ENCODE measurements around the gene DNPEP. TPM values are rescaled to one million over a fixed set of nuclear protein-coding genes. Genes with fewer than 3 reads are reported as not detected.

DNPEP gene
- total RNA-seq, result 36.3 and 73.0 TPM in 2 replicates

DNA sequence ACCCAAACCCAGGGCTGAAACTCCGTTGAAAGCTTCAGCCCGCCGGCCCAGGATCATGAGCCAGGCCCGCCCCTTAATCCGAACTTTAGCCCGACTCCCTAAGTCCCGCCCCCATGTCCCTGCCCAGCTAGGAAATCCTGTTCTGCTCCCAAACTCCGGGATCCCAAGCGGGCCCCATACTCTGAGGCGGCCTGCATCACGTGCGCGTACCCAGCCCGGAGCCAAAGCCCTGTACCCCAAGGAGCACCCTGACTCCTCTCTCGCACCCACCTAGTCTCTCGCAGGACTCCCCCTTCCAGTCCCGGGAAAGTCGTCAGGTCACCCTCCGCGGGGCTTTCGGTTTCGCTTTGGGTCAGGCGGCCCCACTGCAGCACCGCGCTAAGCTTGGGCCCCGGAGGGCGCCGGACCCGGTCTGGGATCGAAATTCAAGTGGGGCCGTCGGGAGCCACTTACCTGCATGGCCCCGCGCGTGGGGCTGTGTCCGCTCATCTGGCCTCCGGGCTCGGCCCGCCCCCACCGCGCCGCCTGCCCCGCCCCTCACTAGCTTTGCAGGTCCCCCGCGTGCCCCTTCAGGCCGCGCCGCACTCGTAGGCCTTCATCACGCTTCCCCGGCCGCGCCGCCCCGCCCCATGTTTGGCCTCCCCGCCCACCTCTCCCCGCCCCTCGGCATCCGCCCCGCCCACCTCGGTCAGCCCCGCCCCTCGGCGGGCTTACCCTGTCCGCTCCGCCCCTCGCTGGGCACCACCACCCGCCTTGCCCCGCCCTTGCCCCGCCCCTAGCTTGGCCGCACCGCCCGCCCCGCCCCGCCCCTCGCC is at the start of gene DNPEP:
DNPEP (minus strand) TSS at position 607 of the 815 bp plus-strand sequence; CDS start at position 489, 118 bp downstream.

DNA sequence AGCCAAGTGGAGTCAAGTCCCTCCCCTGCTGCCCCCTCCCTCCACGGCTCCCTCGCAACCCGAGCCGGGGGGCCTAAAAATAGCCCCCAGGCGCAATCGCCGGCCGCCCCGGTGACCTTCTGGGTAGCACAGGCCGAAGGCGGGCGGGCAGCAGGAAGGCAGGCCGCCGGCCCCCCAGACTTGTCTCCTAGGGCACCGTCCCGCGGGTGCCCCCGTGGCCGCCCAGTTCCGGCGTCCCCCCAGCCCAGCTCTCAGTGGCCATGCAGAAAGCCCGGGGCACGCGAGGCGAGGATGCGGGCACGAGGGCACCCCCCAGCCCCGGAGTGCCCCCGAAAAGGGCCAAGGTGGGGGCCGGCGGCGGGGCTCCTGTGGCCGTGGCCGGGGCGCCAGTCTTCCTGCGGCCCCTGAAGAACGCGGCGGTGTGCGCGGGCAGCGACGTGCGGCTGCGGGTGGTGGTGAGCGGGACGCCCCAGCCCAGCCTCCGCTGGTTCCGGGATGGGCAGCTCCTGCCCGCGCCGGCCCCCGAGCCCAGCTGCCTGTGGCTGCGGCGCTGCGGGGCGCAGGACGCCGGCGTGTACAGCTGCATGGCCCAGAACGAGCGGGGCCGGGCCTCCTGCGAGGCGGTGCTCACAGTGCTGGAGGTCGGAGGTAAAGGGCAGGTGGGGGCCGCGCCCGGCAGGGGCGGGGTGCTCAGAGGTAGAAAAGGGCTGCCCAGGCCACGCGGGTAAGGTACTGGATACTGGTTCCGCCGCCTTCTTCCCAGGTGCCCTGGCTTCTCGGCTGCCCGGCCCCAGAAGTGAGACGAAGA is 47.2 kb upstream of the DNPEP start, which contains the start of gene SPEG:
SPEG (plus strand) TSS at position 126 of the 808 bp plus-strand sequence; CDS start at position 261, 135 bp downstream.

DNA sequence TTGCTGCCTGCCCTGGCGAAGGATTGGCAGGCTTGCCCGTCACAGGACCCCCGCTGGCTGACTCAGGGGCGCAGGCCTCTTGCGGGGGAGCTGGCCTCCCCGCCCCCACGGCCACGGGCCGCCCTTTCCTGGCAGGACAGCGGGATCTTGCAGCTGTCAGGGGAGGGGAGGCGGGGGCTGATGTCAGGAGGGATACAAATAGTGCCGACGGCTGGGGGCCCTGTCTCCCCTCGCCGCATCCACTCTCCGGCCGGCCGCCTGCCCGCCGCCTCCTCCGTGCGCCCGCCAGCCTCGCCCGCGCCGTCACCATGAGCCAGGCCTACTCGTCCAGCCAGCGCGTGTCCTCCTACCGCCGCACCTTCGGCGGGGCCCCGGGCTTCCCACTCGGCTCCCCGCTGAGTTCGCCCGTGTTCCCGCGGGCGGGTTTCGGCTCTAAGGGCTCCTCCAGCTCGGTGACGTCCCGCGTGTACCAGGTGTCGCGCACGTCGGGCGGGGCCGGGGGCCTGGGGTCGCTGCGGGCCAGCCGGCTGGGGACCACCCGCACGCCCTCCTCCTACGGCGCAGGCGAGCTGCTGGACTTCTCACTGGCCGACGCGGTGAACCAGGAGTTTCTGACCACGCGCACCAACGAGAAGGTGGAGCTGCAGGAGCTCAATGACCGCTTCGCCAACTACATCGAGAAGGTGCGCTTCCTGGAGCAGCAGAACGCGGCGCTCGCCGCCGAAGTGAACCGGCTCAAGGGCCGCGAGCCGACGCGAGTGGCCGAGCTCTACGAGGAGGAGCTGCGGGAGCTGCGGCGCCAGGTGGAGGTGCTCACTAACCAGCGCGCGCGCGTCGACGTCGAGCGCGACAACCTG is 30.7 kb upstream of the DNPEP start, which contains the start of gene DES:
DES (plus strand) TSS at position 223 of the 857 bp plus-strand sequence; CDS start at position 309, 86 bp downstream.

DNA sequence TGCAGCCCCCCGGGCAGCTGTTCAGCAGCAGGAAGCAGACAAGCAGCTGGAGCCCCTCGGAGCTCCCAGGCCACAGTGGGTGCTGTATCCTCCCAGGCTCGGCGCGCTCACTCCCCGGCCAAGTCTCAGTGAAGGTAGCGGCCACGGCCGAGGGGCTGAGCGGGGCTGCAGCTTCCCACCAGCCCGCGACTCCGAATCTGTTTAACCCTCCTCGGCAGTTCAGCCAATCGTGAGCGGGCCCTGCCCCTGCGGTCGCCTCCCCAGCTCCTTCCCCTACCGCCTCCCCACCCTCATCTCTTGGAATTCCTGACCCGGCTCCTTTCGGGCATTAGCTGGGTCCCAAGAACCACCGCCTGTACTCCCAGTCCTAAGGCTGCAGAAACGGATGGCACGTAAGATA is 55.2 kb downstream of the DNPEP start, which contains the start of gene RESP18:
RESP18 (minus strand) TSS at position 203 of the 400 bp plus-strand sequence.

Other genes starting within 250 kb of the DNPEP start
- 12.9 and 20.2 TPM in 2 replicates for gene NHEJ1, start 227.1 kb downstream of the DNPEP start, total RNA-seq
- under 0.01 and 0.25 TPM in 2 replicates for gene SLC23A3, start 217.9 kb downstream of the DNPEP start, total RNA-seq
- gene CNPPD1, start 211.0 kb downstream of the DNPEP start, total RNA-seq, result 25.1 and 31.6 TPM in 2 replicates
- 40.6 and 51.7 TPM in 2 replicates for gene RETREG2, start 209.6 kb downstream of the DNPEP start, total RNA-seq
- gene ZFAND2B, start 181.1 kb downstream of the DNPEP start, total RNA-seq, result 25.3 and 25.9 TPM in 2 replicates
- 7.6 and 12.7 TPM in 2 replicates for gene ABCB6, start 169.0 kb downstream of the DNPEP start, total RNA-seq
- gene ATG9A, start 158.3 kb downstream of the DNPEP start, total RNA-seq, result 53.1 and 68.1 TPM in 2 replicates
- gene ANKZF1, start 158.1 kb downstream of the DNPEP start, total RNA-seq, result 22.0 and 25.9 TPM in 2 replicates
- gene GLB1L, start 142.5 kb downstream of the DNPEP start, total RNA-seq, result 10.3 and 23.1 TPM in 2 replicates
- 19.2 and 22.7 TPM in 2 replicates for gene STK16, start 142.4 kb downstream of the DNPEP start, total RNA-seq
- not detected in 2 replicates for gene TUBA4B, start 134.7 kb downstream of the DNPEP start, total RNA-seq
- gene TUBA4A, start 134.0 kb downstream of the DNPEP start, total RNA-seq, result 36.1 and 129 TPM in 2 replicates
- 24.6 and 57.0 TPM in 2 replicates for gene DNAJB2, start 108.5 kb downstream of the DNPEP start, total RNA-seq
- 0.49 and 0.63 TPM in 2 replicates for gene PTPRN, start 78.5 kb downstream of the DNPEP start, total RNA-seq
- not detected in 2 replicates for gene RESP18, start 55.2 kb downstream of the DNPEP start, total RNA-seq
- 0.98 and 30.6 TPM in 2 replicates for gene DES, start 30.5 kb upstream of the DNPEP start, total RNA-seq
- gene SPEG, start 46.9 kb upstream of the DNPEP start, total RNA-seq, result 6.8 and 24.8 TPM in 2 replicates
- gene GMPPA, start 111.0 kb upstream of the DNPEP start, total RNA-seq, result 37.0 and 59.0 TPM in 2 replicates
- gene ASIC4, start 126.6 kb upstream of the DNPEP start, total RNA-seq, result not detected in 2 replicates
- 164 and 424 TPM in 2 replicates for gene CHPF, start 155.9 kb upstream of the DNPEP start, total RNA-seq
- 1.1 and 5.1 TPM in 2 replicates for gene TMEM198, start 156.1 kb upstream of the DNPEP start, total RNA-seq
- gene OBSL1, start 183.6 kb upstream of the DNPEP start, total RNA-seq, result 55.2 and 101 TPM in 2 replicates
- 1.0 TPM in 1 of 2 replicates, not detected in the other for gene INHA, start 184.4 kb upstream of the DNPEP start, total RNA-seq
- gene STK11IP, start 209.9 kb upstream of the DNPEP start, total RNA-seq, result 15.3 and 25.6 TPM in 2 replicates
- gene SLC4A3, start 239.7 kb upstream of the DNPEP start, total RNA-seq, result 9.0 and 20.0 TPM in 2 replicates